ENCODE data around the gene KIF21B. TPM values are rescaled to one million over a fixed set of nuclear protein-coding genes. Genes with fewer than 3 reads are reported as not detected.

KIF21B gene
- polyA plus RNA-seq, 1 experiment: 0.10 TPM

GRCh38 chr1:201013991-201014815, 9.3 kb downstream of the KIF21B start:
- no peak for TF ChIP-seq CTCF (IDR thresholded peaks at IDR 0.05; ENCODE audit: insufficient read depth, low read depth, low read length)
- Histone ChIP-seq H3K4me3 (ENCODE audit: low read depth, low read length) (no peak overlapping the region), H3K36me3 (ENCODE audit: control insufficient read depth, insufficient read depth, low read length) (no peaks in the 10 kb centered on the region), H3K27me3 (ENCODE audit: control insufficient read depth, insufficient read depth, low read length) (peaks cover 20% of the 10 kb centered on the region)
- ChIA-PET POLR2A (no interaction called here), CTCF (interaction anchor here (0.8 to 1.4 kb wide), 5 partner anchors 8 to 123 kb away, joined by 3 to 5 read pairs (median 3); no protein-coding TSS in a partner anchor)
- DNase-seq (ENCODE audit: low read depth): no peak

- no peak for DNase-seq (ENCODE audit: low read depth)
- POLR2A ChIA-PET: no interaction called here
- Histone ChIP-seq H3K27me3 (ENCODE audit: control insufficient read depth, insufficient read depth, low read length) (peaks cover 20% of the 10 kb centered on the region), H3K36me3 (ENCODE audit: control insufficient read depth, insufficient read depth, low read length) (no peaks in the 10 kb centered on the region), H3K4me3 (ENCODE audit: low read depth, low read length) (no peak overlapping the region)
- CTCF ChIA-PET: no interaction called here
- no peak for TF ChIP-seq CTCF (IDR thresholded peaks at IDR 0.05; ENCODE audit: insufficient read depth, low read depth, low read length)
Measured at GRCh38 chr1:201013031-201013485, 10.5 kb downstream of the KIF21B start.

DNA sequence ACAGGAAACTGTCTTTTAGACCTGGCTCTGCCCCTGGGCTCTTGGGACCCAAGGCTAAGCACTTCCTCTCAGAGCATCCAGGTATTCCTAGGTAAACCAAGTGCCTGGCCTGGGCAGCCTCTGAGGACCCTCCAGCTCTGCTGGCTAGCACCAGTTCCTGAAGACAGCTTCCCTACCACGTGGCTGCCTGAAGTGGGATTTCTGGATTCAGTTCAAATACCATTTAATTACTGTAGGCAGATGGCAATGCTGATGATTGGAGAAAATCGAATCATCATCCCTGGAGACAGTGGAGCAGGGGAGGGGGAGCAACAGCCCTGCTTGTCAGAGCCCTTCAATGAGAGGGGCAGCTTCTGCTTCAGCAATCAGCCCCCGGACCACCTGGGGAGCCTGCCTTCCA, 11.9 kb downstream of the KIF21B start:
- H3K4me3 ChIP-seq (ENCODE audit: low read depth, low read length): no peak overlapping the region
- POLR2A ChIA-PET: no interaction called here
- no peak for TF ChIP-seq CTCF (IDR thresholded peaks at IDR 0.05; ENCODE audit: insufficient read depth, low read depth, low read length)
- peaks cover 18% of the 10 kb centered on the region for H3K27me3 ChIP-seq (ENCODE audit: control insufficient read depth, insufficient read depth, low read length)
- CTCF ChIA-PET: interaction anchor here (0.6 to 0.8 kb wide), 2 partner anchors 10 to 408 kb away, joined by 3 read pairs; no protein-coding TSS in a partner anchor
- no peak for DNase-seq (ENCODE audit: low read depth)
- no peaks in the 10 kb centered on the region for H3K36me3 ChIP-seq (ENCODE audit: control insufficient read depth, insufficient read depth, low read length)

- CTCF ChIA-PET: interaction anchor here (0.9 to 3.5 kb wide), 3 partner anchors 10 to 38 kb away, joined by 3 to 13 read pairs (median 3); no protein-coding TSS in a partner anchor
Measured at GRCh38 chr1:201009962-201010645, 13.4 kb downstream of the KIF21B start.

More at GRCh38 chr1:201009962-201010645, 13.4 kb downstream of the KIF21B start:
- no peaks in the 10 kb centered on the region for H3K36me3 ChIP-seq (ENCODE audit: control insufficient read depth, insufficient read depth, low read length)
- no peak overlapping the region for H3K4me3 ChIP-seq (ENCODE audit: low read depth, low read length)
- TF ChIP-seq CTCF (IDR thresholded peaks at IDR 0.05; ENCODE audit: insufficient read depth, low read depth, low read length): no peak
- H3K27me3 ChIP-seq (ENCODE audit: control insufficient read depth, insufficient read depth, low read length): peaks cover 10% of the 10 kb centered on the region
- DNase-seq (ENCODE audit: low read depth): no peak
- POLR2A ChIA-PET: no interaction called here

Data from BJ (cell line).